Epithelial cell of proximal tubule (primary cell): ENCODE data around the gene HAAO. TPM values are rescaled to one million over a fixed set of nuclear protein-coding genes. Genes with fewer than 3 reads are reported as not detected.

ENCODE experiments used
- DNase-seq: peaks from one replicate; pipeline ENCODE4 v3.0.0-alpha.2; 2011; ENCODE audit warnings: low read depth
- H3K4me3 ChIP-seq: 2 replicates; pipeline ENCODE4 v1.5.1; 2011; ENCODE audit warnings: low read depth, mild to moderate bottlenecking, low read length
- CTCF ChIP-seq: conservative IDR thresholded peaks from 2 replicates; pipeline ENCODE4 v1.5.1; 2012; ENCODE audit warnings: low read depth, mild to moderate bottlenecking, low read length
- total RNA-seq: library from RNA; depleted of rRNA; stranded (reverse); fragments of >200 nt; gene quantifications from 2 replicates; pipeline ENCODE4 v1.2.3, GENCODE V29; 2015

Gene HAAO
- 2.2 and 6.1 TPM in 2 replicates for total RNA-seq

GRCh38 chr2:42792583-42793333 is at the start of gene HAAO:
Gene HAAO, minus strand, starts transcription at chr2:42792583. Its CDS starts 47 bp downstream, at chr2:42792536.
- peak within 1 kb of the TSS; percentile 60 for H3K4me3 ChIP-seq
- no peak for DNase-seq
- TF ChIP-seq CTCF: no peak

- no peak overlapping the region for H3K4me3 ChIP-seq
- TF ChIP-seq CTCF: no peak
- no peak for DNase-seq
Measured at GRCh38 chr2:42841344-42841743, 49.0 kb upstream of the HAAO start.

- no peak for DNase-seq
- no peak overlapping the region for H3K4me3 ChIP-seq
- TF ChIP-seq CTCF: no peak
Measured at GRCh38 chr2:42840760-42841159, 48.4 kb upstream of the HAAO start.

- TF ChIP-seq CTCF: no peak
- no peak for DNase-seq
- no peak overlapping the region for H3K4me3 ChIP-seq
Measured at GRCh38 chr2:42839809-42840501, 47.6 kb upstream of the HAAO start.

GRCh38 chr2:42838133-42838532 is 45.8 kb upstream of the HAAO start:
- no peak for DNase-seq
- TF ChIP-seq CTCF: no peak
- no peak overlapping the region for H3K4me3 ChIP-seq

- no peak for TF ChIP-seq CTCF
- no peak overlapping the region for H3K4me3 ChIP-seq
- DNase-seq: peak; percentile 91
Measured at GRCh38 chr2:42835577-42836371, 43.4 kb upstream of the HAAO start.
